H1 (cell line): ENCODE results near the gene ZNF415.

Experiments
- CTCF ChIP-seq, 3 experiments: IDR thresholded peaks; 1 replicate in 2 of 3; 2 replicates in 1 of 3; pipeline versions ENCODE4 v1.5.1 to v1.6.1; 2011; ENCODE audit warnings: low read length in 3 of 3, mild to moderate bottlenecking in 3 of 3, inconsistent platforms in 2 of 3, low read depth in 1 of 3, moderate library complexity in 1 of 3; ENCODE audit not compliant: insufficient read depth in 1 of 3; ENCODE audit errors: control extremely low read depth in 1 of 3
- EGR1 ChIP-seq: IDR thresholded peaks from 2 replicates; pipeline ENCODE4 v1.6.1; 2011; ENCODE audit warnings: low read depth, low read length, borderline replicate concordance
- EP300 ChIP-seq, 2 experiments: IDR thresholded peaks; 1 replicate in 1 of 2; 2 replicates in 1 of 2; pipeline ENCODE4 v1.6.1; 2011 to 2012; ENCODE audit warnings: low read depth in 2 of 2, low read length in 2 of 2, mild to moderate bottlenecking in 2 of 2, borderline replicate concordance in 1 of 2, inconsistent platforms in 1 of 2, moderate library complexity in 1 of 2
- EZH2 ChIP-seq: fragments of 200-600 bp; sonication (generic); IDR thresholded peaks from 2 replicates; pipeline ENCODE4 v1.7.1; 2012; ENCODE audit warnings: low read depth, mild to moderate bottlenecking, moderate library complexity, low read length, inconsistent platforms; ENCODE audit not compliant: severe bottlenecking
- JUND ChIP-seq: IDR thresholded peaks from 2 replicates; pipeline ENCODE4 v1.6.1; 2011; ENCODE audit warnings: mild to moderate bottlenecking, improper control_type of control experiment, low read length
- KDM1A ChIP-seq: fragments of 200-600, 300-600 bp; sonication (generic); IDR thresholded peaks from 2 replicates; pipeline ENCODE4 v1.7.1; 2016; ENCODE audit warnings: mild to moderate bottlenecking, low read length, borderline replicate concordance
- POLR2A ChIP-seq, 2 experiments: IDR thresholded peaks; 1 replicate in 1 of 2; 2 replicates in 1 of 2; pipeline ENCODE4 v1.6.1; 2011; ENCODE audit warnings: low read depth in 2 of 2, low read length in 2 of 2, mild to moderate bottlenecking in 2 of 2; ENCODE audit errors: control extremely low read depth in 1 of 2
- RAD21 ChIP-seq, 2 experiments: IDR thresholded peaks in 1 of 2; conservative IDR thresholded peaks in 1 of 2; 2 replicates each; pipeline ENCODE4 v1.6.1; 2011; ENCODE audit warnings: low read depth in 2 of 2, low read length in 2 of 2, improper control_type of control experiment in 1 of 2, inconsistent platforms in 1 of 2, mild to moderate bottlenecking in 1 of 2, moderate library complexity in 1 of 2
- RFX5 ChIP-seq: IDR thresholded peaks from 2 replicates; pipeline ENCODE4 v1.6.1; 2011; ENCODE audit warnings: low read depth, low read length, improper control_type of control experiment, borderline replicate concordance
- SP1 ChIP-seq: IDR thresholded peaks from 2 replicates; pipeline ENCODE4 v1.6.1; 2011; ENCODE audit warnings: low read depth, low read length
- TAF7 ChIP-seq: optimal IDR thresholded peaks from 2 replicates; pipeline ENCODE3; 2011; ENCODE audit warnings: low read depth, mild to moderate bottlenecking, inconsistent platforms, low read length, moderate library complexity, borderline replicate concordance
- ZNF274 ChIP-seq: IDR thresholded peaks from 2 replicates; pipeline ENCODE4 v1.7.0; 2012; ENCODE audit warnings: low read length, borderline replicate concordance; ENCODE audit errors: extremely low read depth

- TF ChIP-seq RFX5 (no peak), ZNF274 (no peak), JUND (no peak), EZH2 (no peak), SP1 (no peak), CTCF (IDR thresholded peaks at IDR 0.05; ENCODE audit: control extremely low read depth in 1 of 3, insufficient read depth in 1 of 3, low read depth in 1 of 3, low read length in 3 of 3) (no peak), POLR2A (IDR thresholded peaks at IDR 0.05; ENCODE audit: control extremely low read depth in 1 of 2, low read depth in 2 of 2, low read length in 2 of 2) (no peak), EGR1 (no peak), TAF7 (no peak), RAD21 (IDR thresholded peaks at IDR 0.05 in 1 of 2, conservative IDR thresholded peaks at IDR 0.05 in 1 of 2; ENCODE audit: low read depth in 2 of 2, low read length in 2 of 2) (no peak), EP300 (IDR thresholded peaks at IDR 0.05; ENCODE audit: borderline replicate concordance in 1 of 2, low read depth in 2 of 2, low read length in 2 of 2) (no peak), KDM1A (no peak)
Measured at GRCh38 chr19:53085496-53085895, 47.2 kb downstream of the ZNF415 start.
